Upper lobe of left lung (tissue), 4 donors: ENCODE measurements around the gene CDK15.

Experiments
- POLR2A ChIP-seq, 4 donors: fragments of 450-650 bp; IDR thresholded peaks; one replicate each; pipeline ENCODE4 v1.5.1; 2016 to 2017; ENCODE audit warnings: antibody characterized with exemption in 4 of 4, mild to moderate bottlenecking in 2 of 4
- POLR2AphosphoS5 ChIP-seq, 2 donors: sonication (generic); formaldehyde crosslinking; IDR thresholded peaks; one replicate each; pipeline ENCODE4 v1.5.1; 2017; ENCODE audit warnings: antibody characterized with exemption in 2 of 2
- TF ChIP-seq, protein P1 (sequence below), 6 experiments: fragments of 450-650 bp in 4 of 6; fragments of 200-600 bp in 2 of 6; sonication (generic) in 2 of 6; IDR thresholded peaks; one replicate each; pipeline ENCODE4 v1.5.1; 2016 to 2019; ENCODE audit warnings: antibody characterized with exemption in 6 of 6

DNA sequence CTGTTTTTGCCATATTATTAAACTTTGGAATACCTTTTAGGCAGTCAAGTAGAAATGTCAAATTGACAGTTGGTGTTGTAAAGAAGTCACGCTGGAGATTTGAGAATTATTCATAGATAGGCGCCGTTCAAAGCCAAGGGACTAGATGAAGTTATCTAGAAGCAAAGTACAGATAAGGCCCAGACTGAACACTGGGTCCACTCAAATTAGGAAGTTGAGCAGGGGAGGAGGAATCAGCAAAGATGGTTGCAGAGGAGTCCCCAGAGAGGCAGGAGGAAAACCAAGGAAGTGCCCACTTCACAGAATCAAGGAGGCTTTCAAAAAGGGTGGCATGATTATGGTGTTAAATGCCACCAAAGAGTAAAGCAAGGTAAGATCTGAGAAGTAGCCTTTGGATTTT lies 16.0 kb upstream of the CDK15 start:
- TF ChIP-seq POLR2A (IDR thresholded peaks at IDR 0.05): no peak
- TF ChIP-seq, protein P1, sequence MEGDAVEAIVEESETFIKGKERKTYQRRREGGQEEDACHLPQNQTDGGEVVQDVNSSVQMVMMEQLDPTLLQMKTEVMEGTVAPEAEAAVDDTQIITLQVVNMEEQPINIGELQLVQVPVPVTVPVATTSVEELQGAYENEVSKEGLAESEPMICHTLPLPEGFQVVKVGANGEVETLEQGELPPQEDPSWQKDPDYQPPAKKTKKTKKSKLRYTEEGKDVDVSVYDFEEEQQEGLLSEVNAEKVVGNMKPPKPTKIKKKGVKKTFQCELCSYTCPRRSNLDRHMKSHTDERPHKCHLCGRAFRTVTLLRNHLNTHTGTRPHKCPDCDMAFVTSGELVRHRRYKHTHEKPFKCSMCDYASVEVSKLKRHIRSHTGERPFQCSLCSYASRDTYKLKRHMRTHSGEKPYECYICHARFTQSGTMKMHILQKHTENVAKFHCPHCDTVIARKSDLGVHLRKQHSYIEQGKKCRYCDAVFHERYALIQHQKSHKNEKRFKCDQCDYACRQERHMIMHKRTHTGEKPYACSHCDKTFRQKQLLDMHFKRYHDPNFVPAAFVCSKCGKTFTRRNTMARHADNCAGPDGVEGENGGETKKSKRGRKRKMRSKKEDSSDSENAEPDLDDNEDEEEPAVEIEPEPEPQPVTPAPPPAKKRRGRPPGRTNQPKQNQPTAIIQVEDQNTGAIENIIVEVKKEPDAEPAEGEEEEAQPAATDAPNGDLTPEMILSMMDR (IDR thresholded peaks at IDR 0.05): no peak
- TF ChIP-seq POLR2AphosphoS5 (IDR thresholded peaks at IDR 0.05): no peak
